Germinal center (tissue), 1 donor: Measurements from ENCODE around the gene SLC22A13.
"Not testable (repeated sequence)": the region's sequence is repeated elsewhere in the genome, so short reads cannot be mapped to it uniquely, and the experiment has no call there.

ENCODE experiments used
- DNase-seq: peaks from one replicate; pipeline ENCODE4 v3.0.0; 2012; ENCODE audit warnings: mixed read lengths, low spot score

The SLC22A13 gene, protein sequence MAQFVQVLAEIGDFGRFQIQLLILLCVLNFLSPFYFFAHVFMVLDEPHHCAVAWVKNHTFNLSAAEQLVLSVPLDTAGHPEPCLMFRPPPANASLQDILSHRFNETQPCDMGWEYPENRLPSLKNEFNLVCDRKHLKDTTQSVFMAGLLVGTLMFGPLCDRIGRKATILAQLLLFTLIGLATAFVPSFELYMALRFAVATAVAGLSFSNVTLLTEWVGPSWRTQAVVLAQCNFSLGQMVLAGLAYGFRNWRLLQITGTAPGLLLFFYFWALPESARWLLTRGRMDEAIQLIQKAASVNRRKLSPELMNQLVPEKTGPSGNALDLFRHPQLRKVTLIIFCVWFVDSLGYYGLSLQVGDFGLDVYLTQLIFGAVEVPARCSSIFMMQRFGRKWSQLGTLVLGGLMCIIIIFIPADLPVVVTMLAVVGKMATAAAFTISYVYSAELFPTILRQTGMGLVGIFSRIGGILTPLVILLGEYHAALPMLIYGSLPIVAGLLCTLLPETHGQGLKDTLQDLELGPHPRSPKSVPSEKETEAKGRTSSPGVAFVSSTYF

GRCh38 chr3:38265604-38266307 is at the start of gene SLC22A13:
Gene SLC22A13 (plus strand): TSS chr3:38265812. CDS start chr3:38265861, 49 bp downstream.
- no peak for DNase-seq

- no peak for DNase-seq
These were observed 45.9 kb upstream of the SLC22A13 start for GRCh38 chr3:38219609-38220197.

DNA sequence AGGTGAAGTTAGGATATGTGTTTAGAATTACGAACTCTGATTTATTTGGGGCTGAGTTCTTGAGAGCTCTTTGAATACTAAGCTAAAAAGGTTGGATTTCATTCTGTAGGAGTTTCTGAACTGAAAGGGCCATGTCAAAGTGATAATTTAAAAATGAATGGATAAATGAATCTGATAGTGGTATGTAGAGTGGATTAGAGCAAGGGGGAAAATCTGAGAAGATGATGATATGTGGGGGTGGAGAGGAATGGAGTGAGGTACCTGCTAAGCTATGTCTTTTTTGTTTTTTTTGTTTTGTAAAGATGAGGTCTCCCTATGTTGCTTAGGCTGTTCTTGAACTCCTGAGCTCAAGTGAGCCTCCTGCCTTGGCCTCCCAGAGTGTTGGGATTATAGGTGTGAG is 44.6 kb upstream of the SLC22A13 start:
- no peak for DNase-seq

DNA sequence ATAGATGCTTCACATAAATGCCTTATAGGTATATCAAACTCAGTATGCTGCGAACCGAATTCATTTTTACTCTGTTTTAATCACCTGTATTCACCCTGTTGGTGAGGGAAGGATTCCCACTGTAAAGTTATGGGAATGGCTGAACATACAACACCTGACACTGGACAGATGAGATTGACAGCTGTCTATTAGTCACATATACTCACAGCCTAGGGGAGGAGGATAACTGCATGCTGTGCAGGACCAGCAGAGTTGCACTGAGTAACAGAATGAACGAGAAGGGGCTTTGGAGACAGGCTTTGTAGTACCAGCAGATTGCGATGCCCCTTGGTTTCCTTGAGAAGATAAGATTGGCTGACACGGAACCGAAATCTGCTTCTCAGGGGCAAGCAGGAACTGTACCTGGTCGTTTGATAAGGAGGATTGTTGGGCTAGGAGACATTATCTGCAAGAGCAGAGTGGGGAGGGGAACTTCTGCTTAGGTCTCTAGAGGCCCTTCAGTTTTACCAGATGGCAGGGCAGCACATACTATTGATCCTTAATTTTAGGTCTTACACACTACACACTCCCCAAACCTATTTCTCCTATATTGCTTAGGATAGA is 43.5 kb upstream of the SLC22A13 start:
- DNase-seq = no peak

GRCh38 chr3:38224357-38224756 is 41.3 kb upstream of the SLC22A13 start:
- DNase-seq = no peak

- no peak for DNase-seq
These were observed 39.3 kb upstream of the SLC22A13 start for GRCh38 chr3:38226273-38226672.

DNA sequence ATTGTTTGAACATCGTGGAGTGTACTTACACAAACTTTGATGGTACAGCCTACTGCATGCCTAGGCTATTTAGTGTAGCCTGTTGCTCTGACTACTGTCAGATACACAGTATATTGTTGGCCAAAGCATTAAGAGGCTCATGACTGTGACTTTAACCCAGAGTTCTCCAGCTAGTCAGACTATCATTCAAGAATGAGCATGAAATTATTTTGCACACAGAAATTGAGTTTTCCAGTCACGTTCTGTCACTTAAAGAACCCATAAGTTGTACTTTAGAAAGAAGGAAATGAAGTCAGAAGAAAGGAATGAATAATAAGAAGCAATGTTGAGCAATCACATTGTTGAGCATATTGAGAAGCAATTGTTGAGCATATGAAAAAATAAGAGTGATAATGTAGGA is 37.6 kb upstream of the SLC22A13 start:
- DNase-seq = no peak

GRCh38 chr3:38229036-38229435 is 36.6 kb upstream of the SLC22A13 start:
- no peak for DNase-seq

DNA sequence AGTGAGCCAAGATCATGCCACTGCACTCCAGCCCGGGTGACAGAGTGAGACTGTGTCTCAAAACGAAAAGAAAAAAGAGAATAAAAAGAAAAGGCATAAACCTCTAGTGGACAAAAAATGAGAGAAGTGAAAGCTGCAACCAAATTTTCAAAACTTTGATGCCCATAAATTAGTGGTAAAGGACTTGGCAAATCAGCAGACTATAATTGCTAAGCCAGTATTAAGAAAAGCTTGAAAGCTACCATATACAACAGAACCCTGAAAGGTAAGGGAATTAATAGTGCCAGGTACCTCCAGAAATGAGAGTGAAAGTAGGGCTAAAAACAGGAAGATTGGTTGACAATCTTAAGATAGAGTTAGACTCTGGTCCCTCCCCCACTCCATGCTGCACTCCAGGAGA is 32.9 kb upstream of the SLC22A13 start:
- DNase-seq = no peak

GRCh38 chr3:38235466-38235865 is 30.1 kb upstream of the SLC22A13 start:
- DNase-seq = no peak

DNA sequence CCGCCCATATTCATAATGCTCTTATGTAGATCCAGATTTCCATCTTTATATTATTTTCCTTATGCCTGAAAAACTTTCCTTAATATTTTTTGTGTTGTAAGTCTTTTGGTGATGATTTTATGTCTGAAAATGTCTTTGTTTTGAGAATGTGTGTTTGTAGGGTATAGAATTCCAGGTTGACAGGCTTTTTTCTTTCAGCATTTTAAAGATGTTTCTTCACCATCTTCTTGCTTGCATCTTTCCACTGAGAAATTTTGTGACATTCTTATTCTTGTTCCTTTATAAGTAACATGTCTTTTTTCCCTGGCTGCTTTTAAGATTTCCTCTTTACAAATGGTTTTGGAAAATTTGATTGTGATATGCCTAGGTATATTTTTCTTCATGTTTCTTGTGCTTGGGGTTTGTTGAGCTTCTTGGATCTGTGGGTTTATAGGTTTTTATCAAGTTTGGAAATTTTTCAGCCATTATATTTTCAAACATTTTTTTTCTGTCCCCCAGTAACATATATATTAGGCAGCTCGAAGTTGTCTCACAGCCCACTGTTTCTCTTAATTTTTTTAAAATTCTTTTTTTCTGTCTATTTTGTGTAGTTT is 27.1 kb upstream of the SLC22A13 start:
- DNase-seq = no peak

DNA sequence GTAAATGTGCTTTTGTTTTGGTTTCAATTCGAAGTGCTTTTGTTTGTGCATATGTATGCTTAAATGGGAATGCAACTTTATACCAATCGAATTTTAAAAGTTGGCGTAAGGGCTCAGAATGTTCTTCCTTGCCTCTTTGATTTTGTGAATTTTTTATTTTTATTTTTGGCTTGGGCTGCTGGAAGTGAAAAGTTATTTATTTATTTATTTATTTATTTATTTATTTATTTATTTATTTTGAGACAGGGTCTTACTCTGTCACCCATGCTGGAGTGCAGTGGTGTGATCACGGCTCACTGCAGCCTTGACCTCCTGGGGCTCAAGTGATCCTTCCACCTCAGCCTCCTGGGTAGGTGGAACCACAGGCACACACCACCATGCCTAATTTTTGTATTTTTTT is 22.8 kb upstream of the SLC22A13 start:
- not testable (repeated sequence) for DNase-seq

DNA sequence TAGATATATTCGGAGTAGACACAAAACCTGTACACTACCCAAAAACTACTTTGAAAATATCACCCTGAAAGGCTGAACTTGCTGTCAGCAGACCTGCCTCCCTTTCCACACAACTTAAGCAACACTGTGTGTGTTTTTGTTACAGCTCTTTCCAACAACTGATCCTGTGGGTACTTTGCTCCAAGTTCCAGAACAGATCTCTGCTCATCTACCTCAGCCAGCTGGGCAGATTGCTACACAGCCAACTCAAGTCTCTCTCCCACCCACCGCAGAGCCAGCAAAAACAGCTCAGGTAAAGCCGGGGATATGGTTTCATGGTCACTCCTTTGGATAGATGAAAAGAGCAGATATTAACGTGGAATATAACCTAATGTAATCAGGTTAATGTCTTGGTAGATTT is 19.7 kb upstream of the SLC22A13 start:
- no peak for DNase-seq

DNA sequence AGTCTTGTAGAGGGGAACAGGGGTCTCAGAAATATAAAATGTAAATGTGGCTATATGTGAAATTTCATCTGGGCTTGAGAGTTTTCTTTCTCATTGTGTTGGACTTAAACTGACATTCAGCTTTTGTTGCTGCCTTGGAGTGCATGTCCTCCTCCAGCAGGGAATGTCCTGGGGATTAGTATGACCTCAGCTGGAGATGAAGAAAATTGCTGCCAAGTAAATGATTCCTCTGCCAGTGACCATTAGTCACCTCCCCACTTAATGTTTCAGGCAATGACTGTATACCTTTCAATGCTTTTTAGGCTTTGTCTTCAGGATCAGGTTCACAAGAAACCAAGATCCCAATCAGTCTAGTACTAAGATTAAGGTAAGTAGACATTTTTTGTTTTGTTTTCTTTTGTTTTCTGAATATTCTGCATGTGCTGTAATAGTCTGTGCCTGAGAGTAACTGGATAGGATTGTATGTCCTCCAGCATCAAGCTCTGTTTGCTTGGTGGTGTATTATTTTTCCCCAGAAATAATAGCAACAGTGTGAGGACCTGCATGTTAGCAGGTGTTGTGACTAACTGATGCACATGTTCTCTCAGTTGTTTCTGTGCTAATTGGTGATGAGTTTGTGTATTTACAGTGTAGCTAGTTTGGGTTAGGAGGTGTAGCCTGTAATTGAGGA is 18.1 kb upstream of the SLC22A13 start:
- no peak for DNase-seq

DNA sequence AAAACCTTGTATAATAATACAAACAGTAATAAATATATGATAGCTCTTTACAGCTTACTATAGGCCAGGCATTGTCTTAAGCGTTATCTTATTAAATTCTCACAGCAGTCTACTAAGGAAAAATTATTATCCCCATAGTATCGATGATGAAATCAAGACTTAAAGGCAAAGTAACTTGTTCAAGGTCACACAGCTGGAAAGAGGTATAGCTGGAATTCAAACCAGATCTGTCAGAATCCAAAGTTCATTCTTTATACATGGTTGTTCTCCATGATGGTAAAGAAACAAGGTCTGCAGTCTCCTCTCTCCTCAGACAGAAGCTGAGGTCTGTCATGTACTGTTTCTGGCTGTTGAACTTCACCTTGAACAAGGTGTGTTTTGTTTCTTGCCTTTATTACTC is 15.4 kb upstream of the SLC22A13 start:
- no peak for DNase-seq

GRCh38 chr3:38251197-38251596 is 14.4 kb upstream of the SLC22A13 start:
- DNase-seq = no peak

- DNase-seq = no peak
These were observed 11.9 kb upstream of the SLC22A13 start for GRCh38 chr3:38253704-38254103.

DNA sequence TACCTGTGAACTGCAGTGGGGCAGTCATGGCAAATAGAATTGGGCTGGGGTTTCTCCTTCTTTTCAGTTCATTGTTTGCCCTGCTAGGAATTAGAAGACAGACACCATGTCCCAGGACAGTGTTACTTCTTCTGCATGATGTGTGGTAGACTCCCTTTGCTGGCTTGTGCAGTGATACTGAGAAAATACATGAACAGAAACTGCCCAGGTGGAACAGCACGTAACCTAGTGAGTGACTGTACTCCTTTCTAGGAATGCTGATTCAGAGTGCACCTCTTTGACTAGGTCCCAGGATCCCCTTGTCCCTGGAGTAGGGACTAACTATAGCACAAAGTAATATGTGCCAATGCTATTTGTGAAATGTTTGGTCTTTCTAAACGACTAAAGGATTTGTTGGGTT is 10.7 kb upstream of the SLC22A13 start:
- DNase-seq = no peak

- DNase-seq = no peak
These were observed 10.0 kb upstream of the SLC22A13 start for GRCh38 chr3:38255627-38256026.

DNA sequence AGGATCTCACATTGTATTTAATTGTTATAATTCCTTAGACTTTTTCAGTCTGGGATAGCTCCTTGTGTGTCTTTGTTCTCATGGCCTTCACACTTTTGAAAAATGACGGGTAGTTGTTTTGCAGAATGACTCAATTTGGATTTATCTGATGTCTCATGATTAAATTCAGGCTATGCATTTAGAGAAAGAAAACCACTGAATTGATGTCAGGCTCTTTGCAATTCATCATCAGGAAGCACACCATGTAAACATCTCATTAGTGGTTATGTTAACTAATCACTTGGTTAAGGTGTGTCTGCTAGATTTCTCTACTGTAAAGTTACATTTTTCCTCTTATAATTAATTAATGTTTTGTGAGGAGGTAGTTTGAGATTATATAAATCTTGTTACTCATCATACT is 8.0 kb upstream of the SLC22A13 start:
- no peak for DNase-seq

- no peak for DNase-seq
These were observed 5.1 kb upstream of the SLC22A13 start for GRCh38 chr3:38260474-38260873.
